SK-N-SH treated with all-trans-retinoic acid at 6 μM for 48 hours (cell line): Measurements from ENCODE around the gene DPT.

ENCODE experiments used
- ATAC-seq: fragments of 200-7000 bp; cut with Tn5 transposase; 3 replicates; pipeline ENCODE4 v1.9.1; 2020; ENCODE audit warnings: mild to moderate bottlenecking, moderate library complexity
- ARNTL ChIP-seq: fragments of 450-650 bp; formaldehyde crosslinking; IDR thresholded peaks from 2 replicates; pipeline ENCODE4 v1.5.0; 2020; ENCODE audit warnings: low read depth, mild to moderate bottlenecking, moderate library complexity, borderline replicate concordance
- CREB5 ChIP-seq: fragments of 250-450 bp; sonication (Bioruptor Pico); IDR thresholded peaks from 2 replicates; pipeline ENCODE4 v1.5.1; 2020; ENCODE audit warnings: low read depth, mild to moderate bottlenecking, moderate library complexity
- ESRRG ChIP-seq: fragments of 250-450 bp; sonication (Bioruptor Pico); IDR thresholded peaks from 2 replicates; pipeline ENCODE4 v1.6.1; 2021; ENCODE audit warnings: mild to moderate bottlenecking
- GLIS3 ChIP-seq: fragments of 250-450 bp; sonication (Bioruptor Pico); IDR thresholded peaks from 2 replicates; pipeline ENCODE4 v1.5.0; 2020; ENCODE audit warnings: mild to moderate bottlenecking, moderate library complexity
- OSR1 ChIP-seq: fragments of 250-450 bp; sonication (Bioruptor Pico); IDR thresholded peaks from 2 replicates; pipeline ENCODE4 v1.8.0; 2022; ENCODE audit warnings: moderate library complexity, mild to moderate bottlenecking, inconsistent platforms
- PATZ1 ChIP-seq: fragments of 250-450 bp; sonication (Bioruptor Pico); IDR thresholded peaks from 2 replicates; pipeline ENCODE4 v1.8.0; 2020; ENCODE audit warnings: mild to moderate bottlenecking, moderate library complexity, borderline replicate concordance
- PPARA ChIP-seq: fragments of 250-450 bp; sonication (Bioruptor Pico); IDR thresholded peaks from 2 replicates; pipeline ENCODE4 v1.5.0; 2020; ENCODE audit warnings: mild to moderate bottlenecking, borderline replicate concordance
- SNAI2 ChIP-seq: fragments of 250-450 bp; sonication (Bioruptor Pico); IDR thresholded peaks from 2 replicates; pipeline ENCODE4 v1.5.0; 2020; ENCODE audit warnings: mild to moderate bottlenecking, moderate library complexity
- TCF4 ChIP-seq: fragments of 250-450 bp; sonication (Bioruptor Pico); IDR thresholded peaks from 2 replicates; pipeline ENCODE4 v1.8.0; 2021; ENCODE audit warnings: mild to moderate bottlenecking, moderate library complexity, borderline replicate concordance
- TOX ChIP-seq: fragments of 250-450 bp; sonication (Bioruptor Pico); IDR thresholded peaks from 2 replicates; pipeline ENCODE4 v1.8.0; 2021; ENCODE audit warnings: mild to moderate bottlenecking, moderate library complexity, borderline replicate concordance
- TSHZ2 ChIP-seq: fragments of 250-450 bp; sonication (Bioruptor Pico); IDR thresholded peaks from 2 replicates; pipeline ENCODE4 v1.5.0; 2020; ENCODE audit warnings: mild to moderate bottlenecking, moderate library complexity
- ZC3H10 ChIP-seq: fragments of 250-450 bp; sonication (Bioruptor Pico); IDR thresholded peaks from 2 replicates; pipeline ENCODE4 v1.5.1; 2021; ENCODE audit warnings: mild to moderate bottlenecking, moderate library complexity
- ZFP3 ChIP-seq: fragments of 250-450 bp; sonication (Bioruptor Pico); IDR thresholded peaks from 2 replicates; pipeline ENCODE4 v1.5.0; 2020; ENCODE audit warnings: mild to moderate bottlenecking, moderate library complexity
- ZFP30 ChIP-seq: fragments of 450-650 bp; formaldehyde crosslinking; IDR thresholded peaks from 2 replicates; pipeline ENCODE4 v1.5.0; 2022; ENCODE audit warnings: mild to moderate bottlenecking, moderate library complexity
- ZNF565 ChIP-seq: fragments of 450-650 bp; formaldehyde crosslinking; conservative IDR thresholded peaks from 2 replicates; pipeline ENCODE4 v1.5.0; 2020; ENCODE audit warnings: low read depth, mild to moderate bottlenecking, moderate library complexity
- ZNF70 ChIP-seq: fragments of 450-650 bp; formaldehyde crosslinking; IDR thresholded peaks from 2 replicates; pipeline ENCODE4 v1.5.0; 2020; ENCODE audit warnings: mild to moderate bottlenecking, moderate library complexity
- ZNF8 ChIP-seq: fragments of 450-650 bp; formaldehyde crosslinking; IDR thresholded peaks from 2 replicates; pipeline ENCODE4 v1.5.0; 2020; ENCODE audit warnings: mild to moderate bottlenecking, moderate library complexity

The DPT gene

GRCh38 chr1:168723000-168723399 is 6.0 kb downstream of the DPT start:
- TF ChIP-seq ZC3H10 (CRISPR knock-in tag) = no peak
- no peak for TF ChIP-seq SNAI2 (CRISPR knock-in tag)
- no peak for TF ChIP-seq ZFP3 (CRISPR knock-in tag)
- TF ChIP-seq PATZ1 (CRISPR knock-in tag) = no peak
- ATAC-seq = no peak; the same call in 2 of the 3 replicates

- TF ChIP-seq TOX (no peak), TCF4 (CRISPR knock-in tag) (peak; percentile 76; the same call in 1 of the 2 replicates)
- ATAC-seq = no peak
These were observed 8.2 kb downstream of the DPT start for GRCh38 chr1:168720839-168721238.

- no peak for TF ChIP-seq ZNF565 (CRISPR knock-in tag)
- TF ChIP-seq ZFP30 (CRISPR knock-in tag) = no peak
- no peak for TF ChIP-seq GLIS3
- TF ChIP-seq ARNTL (CRISPR knock-in tag) = no peak
- TF ChIP-seq ZFP3 (CRISPR knock-in tag) = no peak
- no peak for TF ChIP-seq PPARA (CRISPR knock-in tag)
- no peak for TF ChIP-seq ZNF70 (CRISPR knock-in tag)
- TF ChIP-seq ZC3H10 (CRISPR knock-in tag) = no peak
- TF ChIP-seq TSHZ2 (CRISPR knock-in tag) = no peak
- ATAC-seq = no peak
These were observed 9.5 kb downstream of the DPT start for GRCh38 chr1:168719306-168720111.

GRCh38 chr1:168717906-168718891 is 10.8 kb downstream of the DPT start:
- ATAC-seq = no peak
- TF ChIP-seq TCF4 (CRISPR knock-in tag) = no peak
- TF ChIP-seq ESRRG (CRISPR knock-in tag) = no peak
- TF ChIP-seq ZC3H10 (CRISPR knock-in tag) = no peak
- no peak for TF ChIP-seq OSR1 (CRISPR knock-in tag)
- no peak for TF ChIP-seq CREB5 (CRISPR knock-in tag)
- TF ChIP-seq TSHZ2 (CRISPR knock-in tag) = no peak
- no peak for TF ChIP-seq ZNF8 (CRISPR knock-in tag)
- no peak for TF ChIP-seq SNAI2 (CRISPR knock-in tag)
- TF ChIP-seq TOX = no peak
- TF ChIP-seq PATZ1 (CRISPR knock-in tag) = no peak
- TF ChIP-seq ZNF70 (CRISPR knock-in tag) = no peak
